HepG2 (cell line): ENCODE data around the gene AGER. TPM values are rescaled to one million over a fixed set of nuclear protein-coding genes. Genes with fewer than 3 reads are reported as not detected.

Experiments used
- ARHGAP35 ChIP-seq: sonication (generic); formaldehyde crosslinking; IDR thresholded peaks from 2 replicates; pipeline ENCODE4 v1.9.0; 2022; ENCODE audit warnings: mild to moderate bottlenecking, inconsistent platforms, moderate library complexity, missing genetic modification reagents, borderline replicate concordance
- CREB1 ChIP-seq, 2 experiments: fragments of 450-650 bp in 1 of 2; IDR thresholded peaks; 2 replicates each; pipeline ENCODE4 v1.6.1; 2016 to 2017; ENCODE audit warnings: control low read depth in 1 of 2, mild to moderate bottlenecking in 1 of 2, missing compliant biosample characterization in 1 of 2, missing genetic modification characterization in 1 of 2
- DMAP1 ChIP-seq: IDR thresholded peaks from 2 replicates; pipeline ENCODE4 v1.6.1; 2016
- FOSL2 ChIP-seq: sonication (generic); formaldehyde crosslinking; IDR thresholded peaks from 2 replicates; pipeline ENCODE4 v1.4.0; 2020; ENCODE audit warnings: missing genetic modification reagents
- FOXC1 ChIP-seq: sonication (generic); formaldehyde crosslinking; IDR thresholded peaks from 2 replicates; pipeline ENCODE4 v1.8.0; 2022; ENCODE audit warnings: mild to moderate bottlenecking, missing genetic modification reagents, borderline replicate concordance
- HNF1B ChIP-seq: sonication (generic); formaldehyde crosslinking; IDR thresholded peaks from 2 replicates; pipeline ENCODE4 v1.5.1; 2020; ENCODE audit warnings: mild to moderate bottlenecking, moderate library complexity, missing genetic modification reagents
- JUNB ChIP-seq: sonication (generic); formaldehyde crosslinking; IDR thresholded peaks from 2 replicates; pipeline ENCODE4 v1.8.0; 2022; ENCODE audit warnings: missing genetic modification reagents, mild to moderate bottlenecking, borderline replicate concordance
- KDM3A ChIP-seq: IDR thresholded peaks from 2 replicates; pipeline ENCODE4 v1.6.1; 2018; ENCODE audit warnings: low read depth, missing compliant biosample characterization
- KLF9 ChIP-seq: IDR thresholded peaks from 2 replicates; pipeline ENCODE4 v1.6.1; 2016; ENCODE audit warnings: low read depth
- MAZ ChIP-seq, 2 experiments: sonication (generic) in 1 of 2; formaldehyde crosslinking in 1 of 2; IDR thresholded peaks; 2 replicates each; pipeline versions ENCODE4 v1.5.0 to v1.6.1; 2012 to 2020; ENCODE audit warnings: low read depth in 2 of 2, mild to moderate bottlenecking in 2 of 2, borderline replicate concordance in 1 of 2, improper control_type of control experiment in 1 of 2, low read length in 1 of 2, missing genetic modification reagents in 1 of 2, moderate library complexity in 1 of 2
- MZF1 ChIP-seq: sonication (generic); formaldehyde crosslinking; IDR thresholded peaks from 2 replicates; pipeline ENCODE4 v1.8.1; 2023; ENCODE audit warnings: mild to moderate bottlenecking, missing genetic modification reagents, borderline replicate concordance
- POLR2A ChIP-seq, 2 experiments: IDR thresholded peaks; 2 replicates each; pipeline ENCODE4 v1.6.1; 2011; ENCODE audit warnings: low read depth in 2 of 2, low read length in 2 of 2, mild to moderate bottlenecking in 1 of 2, moderate library complexity in 1 of 2; ENCODE audit not compliant: insufficient read depth in 1 of 2
- POLR2AphosphoS5 ChIP-seq: IDR thresholded peaks from 2 replicates; pipeline ENCODE4 v1.6.1; 2012; ENCODE audit warnings: low read depth, low read length
- SNAPC5 ChIP-seq: sonication (generic); formaldehyde crosslinking; IDR thresholded peaks from 2 replicates; pipeline ENCODE4 v1.8.1; 2023; ENCODE audit warnings: mild to moderate bottlenecking, missing genetic modification reagents, borderline replicate concordance
- ZMAT3 ChIP-seq: sonication (generic); formaldehyde crosslinking; conservative IDR thresholded peaks from 2 replicates; pipeline ENCODE4 v1.7.0; 2021; ENCODE audit warnings: missing genetic modification reagents
- ZNF124 ChIP-seq: sonication (generic); formaldehyde crosslinking; IDR thresholded peaks from 2 replicates; pipeline ENCODE4 v1.4.0; 2020; ENCODE audit warnings: missing genetic modification reagents
- ZNF17 ChIP-seq: sonication (generic); formaldehyde crosslinking; IDR thresholded peaks from 2 replicates; pipeline ENCODE4 v1.5.0; 2020; ENCODE audit warnings: mild to moderate bottlenecking, missing genetic modification reagents
- polyA plus RNA-seq, 8 experiments: library from polyadenylated mRNA; depleted of rRNA in 3 of 8; stranded (reverse) in 7 of 8; unstranded in 1 of 8; fragments of >200 nt; fragmentation: Illumina TruSeq in 4 of 8; extraction: Trizol in 4 of 8; gene quantifications; 2 replicates each; pipeline versions ENCODE4 v1.2.1 to v1.2.3, GENCODE V29; 2011 to 2016; ENCODE audit warnings: low read depth in 4 of 8, missing spikeins in 1 of 8, mixed read lengths in 1 of 8; ENCODE audit not compliant: insufficient read depth in 1 of 8
- total RNA-seq, 5 experiments: library from RNA; depleted of rRNA; stranded (reverse); fragments of >200 nt; fragmentation: Illumina TruSeq; extraction: Trizol; gene quantifications; 2 replicates each; pipeline ENCODE4 v1.2.3, GENCODE V29; 2016; ENCODE audit warnings: low read depth in 1 of 5
- TF ChIP-seq, protein P1 (sequence below): IDR thresholded peaks from 2 replicates; pipeline ENCODE4 v1.4.0; 2020; ENCODE audit warnings: mild to moderate bottlenecking, missing genetic modification reagents
- TF ChIP-seq, protein P2 (sequence below): sonication (generic); formaldehyde crosslinking; IDR thresholded peaks from 2 replicates; pipeline ENCODE4 v1.8.1; 2023; ENCODE audit warnings: mild to moderate bottlenecking, missing genetic modification reagents
- TF ChIP-seq, protein P3 (sequence below): IDR thresholded peaks from 2 replicates; pipeline ENCODE4 v1.6.1; 2012; ENCODE audit warnings: inconsistent platforms

Gene AGER
- total and polyA plus RNA-seq, 2 of the 13 experiments (the other 11 are each of a cell fraction or from before 2014, with no cell fraction given), result 1.9 to 5.1 TPM

DNA sequence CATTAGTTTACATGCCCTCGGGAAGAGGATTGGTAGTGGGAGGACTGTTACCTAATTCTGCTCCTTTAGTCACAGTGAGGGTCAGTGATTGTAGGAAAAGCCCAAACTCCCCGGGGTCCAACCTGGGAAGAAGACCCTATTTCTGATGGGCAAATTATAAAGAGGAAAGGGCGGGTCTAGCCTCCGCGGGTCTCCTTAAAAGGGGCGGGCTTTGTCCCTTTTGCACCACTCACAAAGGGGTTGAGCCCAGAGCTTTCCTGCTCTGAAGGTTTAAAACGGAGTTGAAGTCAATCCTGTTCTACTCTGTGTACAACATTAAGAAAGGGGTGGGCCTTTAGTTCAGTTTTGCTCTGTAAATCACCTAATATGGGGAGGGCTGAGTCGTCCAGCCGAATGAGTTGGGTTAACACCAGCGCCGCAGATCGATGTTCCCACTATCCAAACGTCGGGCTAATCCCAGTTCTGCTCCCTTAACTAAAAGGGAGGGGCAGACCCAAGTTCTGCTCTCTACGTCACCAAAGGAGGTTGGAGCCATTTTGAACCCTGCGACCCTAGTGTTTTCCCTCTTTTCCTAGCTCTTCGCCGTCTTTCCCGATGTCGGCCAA is 6.8 kb downstream of the AGER start (continued):
- TF ChIP-seq, protein P1, sequence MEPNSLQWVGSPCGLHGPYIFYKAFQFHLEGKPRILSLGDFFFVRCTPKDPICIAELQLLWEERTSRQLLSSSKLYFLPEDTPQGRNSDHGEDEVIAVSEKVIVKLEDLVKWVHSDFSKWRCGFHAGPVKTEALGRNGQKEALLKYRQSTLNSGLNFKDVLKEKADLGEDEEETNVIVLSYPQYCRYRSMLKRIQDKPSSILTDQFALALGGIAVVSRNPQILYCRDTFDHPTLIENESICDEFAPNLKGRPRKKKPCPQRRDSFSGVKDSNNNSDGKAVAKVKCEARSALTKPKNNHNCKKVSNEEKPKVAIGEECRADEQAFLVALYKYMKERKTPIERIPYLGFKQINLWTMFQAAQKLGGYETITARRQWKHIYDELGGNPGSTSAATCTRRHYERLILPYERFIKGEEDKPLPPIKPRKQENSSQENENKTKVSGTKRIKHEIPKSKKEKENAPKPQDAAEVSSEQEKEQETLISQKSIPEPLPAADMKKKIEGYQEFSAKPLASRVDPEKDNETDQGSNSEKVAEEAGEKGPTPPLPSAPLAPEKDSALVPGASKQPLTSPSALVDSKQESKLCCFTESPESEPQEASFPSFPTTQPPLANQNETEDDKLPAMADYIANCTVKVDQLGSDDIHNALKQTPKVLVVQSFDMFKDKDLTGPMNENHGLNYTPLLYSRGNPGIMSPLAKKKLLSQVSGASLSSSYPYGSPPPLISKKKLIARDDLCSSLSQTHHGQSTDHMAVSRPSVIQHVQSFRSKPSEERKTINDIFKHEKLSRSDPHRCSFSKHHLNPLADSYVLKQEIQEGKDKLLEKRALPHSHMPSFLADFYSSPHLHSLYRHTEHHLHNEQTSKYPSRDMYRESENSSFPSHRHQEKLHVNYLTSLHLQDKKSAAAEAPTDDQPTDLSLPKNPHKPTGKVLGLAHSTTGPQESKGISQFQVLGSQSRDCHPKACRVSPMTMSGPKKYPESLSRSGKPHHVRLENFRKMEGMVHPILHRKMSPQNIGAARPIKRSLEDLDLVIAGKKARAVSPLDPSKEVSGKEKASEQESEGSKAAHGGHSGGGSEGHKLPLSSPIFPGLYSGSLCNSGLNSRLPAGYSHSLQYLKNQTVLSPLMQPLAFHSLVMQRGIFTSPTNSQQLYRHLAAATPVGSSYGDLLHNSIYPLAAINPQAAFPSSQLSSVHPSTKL, result peak; percentile 3; the same call in 1 of the 2 replicates
- TF ChIP-seq ZNF124 (CRISPR knock-in tag) (no peak), FOXC1 (CRISPR knock-in tag) (peak; percentile 74; the same call in 1 of the 2 replicates), KLF9 (CRISPR knock-in tag) (peak; percentile 35; the same call in 1 of the 2 replicates), DMAP1 (CRISPR knock-in tag) (peak; percentile 78), KDM3A (CRISPR knock-in tag) (peak; percentile 67; the same call in 1 of the 2 replicates), ZMAT3 (CRISPR knock-in tag) (no peak; the same call in 1 of the 2 replicates), HNF1B (CRISPR knock-in tag) (peak; percentile 46), JUNB (CRISPR knock-in tag) (no peak), POLR2A (IDR thresholded peaks at IDR 0.05; ENCODE audit: insufficient read depth in 1 of 2, low read depth in 2 of 2, low read length in 2 of 2) (peak; percentile 59 to 79), ARHGAP35 (CRISPR knock-in tag) (0 out of 2 replicates have a peak, but pooled peaks have one; percentile 54), POLR2AphosphoS5 (peak; percentile 35; the same call in 1 of the 2 replicates), MAZ (IDR thresholded peaks at IDR 0.05; ENCODE audit: borderline replicate concordance, low read depth, low read length) (no peak), MAZ (CRISPR knock-in tag; IDR thresholded peaks at IDR 0.05; ENCODE audit: low read depth) (peak; percentile 85; the same call in 1 of the 2 replicates), FOSL2 (CRISPR knock-in tag) (no peak), ZNF17 (CRISPR knock-in tag) (no peak), SNAPC5 (no peak), MZF1 (CRISPR knock-in tag) (peak; percentile 71; the same call in 1 of the 2 replicates), CREB1 (IDR thresholded peaks at IDR 0.05) (peak; percentile 82), CREB1 (CRISPR knock-in tag; IDR thresholded peaks at IDR 0.05) (peak; percentile 84)
- TF ChIP-seq, protein P2, sequence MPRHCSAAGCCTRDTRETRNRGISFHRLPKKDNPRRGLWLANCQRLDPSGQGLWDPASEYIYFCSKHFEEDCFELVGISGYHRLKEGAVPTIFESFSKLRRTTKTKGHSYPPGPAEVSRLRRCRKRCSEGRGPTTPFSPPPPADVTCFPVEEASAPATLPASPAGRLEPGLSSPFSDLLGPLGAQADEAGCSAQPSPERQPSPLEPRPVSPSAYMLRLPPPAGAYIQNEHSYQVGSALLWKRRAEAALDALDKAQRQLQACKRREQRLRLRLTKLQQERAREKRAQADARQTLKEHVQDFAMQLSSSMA (CRISPR knock-in tag), result no peak
- TF ChIP-seq, protein P3, sequence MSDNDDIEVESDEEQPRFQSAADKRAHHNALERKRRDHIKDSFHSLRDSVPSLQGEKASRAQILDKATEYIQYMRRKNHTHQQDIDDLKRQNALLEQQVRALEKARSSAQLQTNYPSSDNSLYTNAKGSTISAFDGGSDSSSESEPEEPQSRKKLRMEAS, result no peak
